NCI-H187 treated with DMSO at 0.1 percent for 48 hours (cell line): ENCODE measurements around the gene ADGRG6.

Experiments used
- DNase-seq: peaks from one replicate; lab custom pipeline; 2025; lab: John Stamatoyannopoulos, UW

The ADGRG6 gene

GRCh38 chr6:142291512-142291911 is 10.3 kb upstream of the ADGRG6 start:
- no peak for DNase-seq

GRCh38 chr6:142292166-142292924 is 9.5 kb upstream of the ADGRG6 start:
- DNase-seq, result no peak

- DNase-seq, result no peak
Measured at GRCh38 chr6:142293121-142293520, 8.7 kb upstream of the ADGRG6 start.

- DNase-seq, result no peak
Measured at GRCh38 chr6:142294679-142295078, 7.1 kb upstream of the ADGRG6 start.

- DNase-seq, result no peak
Measured at GRCh38 chr6:142296975-142297604, 4.7 kb upstream of the ADGRG6 start.

GRCh38 chr6:142297605-142297995 is 4.2 kb upstream of the ADGRG6 start:
- DNase-seq, result no peak

GRCh38 chr6:142297996-142298753 is 3.6 kb upstream of the ADGRG6 start:
- no peak for DNase-seq

- no peak for DNase-seq
Measured at GRCh38 chr6:142300302-142300701, 1.5 kb upstream of the ADGRG6 start.

- DNase-seq, result no peak
Measured at GRCh38 chr6:142300758-142301650, 803 bp upstream of the ADGRG6 start.

GRCh38 chr6:142302421-142303175 is 791 bp downstream of the ADGRG6 start:
- no peak for DNase-seq

GRCh38 chr6:142303176-142303533 is 1.3 kb downstream of the ADGRG6 start:
- DNase-seq, result no peak

- DNase-seq, result no peak
Measured at GRCh38 chr6:142304241-142304640, 2.4 kb downstream of the ADGRG6 start.

- DNase-seq, result no peak
Measured at GRCh38 chr6:142306736-142307135, 4.9 kb downstream of the ADGRG6 start.

- no peak for DNase-seq
Measured at GRCh38 chr6:142307963-142308748, 6.3 kb downstream of the ADGRG6 start.

- DNase-seq, result no peak
Measured at GRCh38 chr6:142309426-142309825, 7.6 kb downstream of the ADGRG6 start.

- no peak for DNase-seq
Measured at GRCh38 chr6:142313284-142313683, 11.5 kb downstream of the ADGRG6 start.

GRCh38 chr6:142316791-142317368 is 15.1 kb downstream of the ADGRG6 start:
- no peak for DNase-seq

GRCh38 chr6:142318714-142319113 is 16.9 kb downstream of the ADGRG6 start:
- no peak for DNase-seq

GRCh38 chr6:142320366-142320765 is 18.6 kb downstream of the ADGRG6 start:
- no peak for DNase-seq

- no peak for DNase-seq
Measured at GRCh38 chr6:142321451-142321850, 19.6 kb downstream of the ADGRG6 start.
